Epithelial cell of esophagus (primary cell): ENCODE results near the gene VAMP5.
"Not testable (repeated sequence)": the region's sequence is repeated elsewhere in the genome, so short reads cannot be mapped to it uniquely, and the experiment has no call there.

ENCODE experiments used
- DNase-seq: peaks from one replicate; pipeline ENCODE4 v3.0.0; 2010; ENCODE audit warnings: low read depth
- H3K4me3 ChIP-seq: 2 replicates; pipeline ENCODE4 v1.5.1; 2011; ENCODE audit warnings: mild to moderate bottlenecking, low read length, control low read depth
- CTCF ChIP-seq: IDR thresholded peaks from 2 replicates; pipeline ENCODE4 v1.5.1; 2011; ENCODE audit warnings: low read depth, mild to moderate bottlenecking, low read length, control low read depth, inconsistent platforms; ENCODE audit not compliant: insufficient read depth; ENCODE audit errors: missing control alignments

The VAMP5 gene

GRCh38 chr2:85613717-85614515, 29.7 kb downstream of the VAMP5 start:
- TF ChIP-seq CTCF, result no peak
- no peak for DNase-seq

GRCh38 chr2:85614757-85615156, 30.5 kb downstream of the VAMP5 start:
- H3K4me3 ChIP-seq, DNase-seq: not testable (repeated sequence)

More at GRCh38 chr2:85613717-85614515, 29.7 kb downstream of the VAMP5 start:
- no peak overlapping the region for H3K4me3 ChIP-seq

- DNase-seq, result no peak
- H3K4me3 ChIP-seq, result no peak overlapping the region
- no peak for TF ChIP-seq CTCF
Measured at GRCh38 chr2:85615413-85615728, 31.1 kb downstream of the VAMP5 start.

GRCh38 chr2:85617723-85618122, 33.5 kb downstream of the VAMP5 start:
- H3K4me3 ChIP-seq, DNase-seq: not testable (repeated sequence)

- peak; percentile 43 for DNase-seq
- no peak for TF ChIP-seq CTCF
- H3K4me3 ChIP-seq, result no peak overlapping the region
Measured at GRCh38 chr2:85619617-85620016, 35.4 kb downstream of the VAMP5 start.

GRCh38 chr2:85621338-85621737, 37.1 kb downstream of the VAMP5 start:
- no peak overlapping the region for H3K4me3 ChIP-seq
- DNase-seq, result no peak
- no peak for TF ChIP-seq CTCF

GRCh38 chr2:85623991-85624390, 39.8 kb downstream of the VAMP5 start:
- no peak for TF ChIP-seq CTCF
- no peak for DNase-seq
- H3K4me3 ChIP-seq, result no peak overlapping the region

- no peak for DNase-seq
- no peak for TF ChIP-seq CTCF
- H3K4me3 ChIP-seq, result no peak overlapping the region
Measured at GRCh38 chr2:85628658-85629057, 44.4 kb downstream of the VAMP5 start.
